ENCODE data around the gene KCNK5. TPM values are rescaled to one million over a fixed set of nuclear protein-coding genes. Genes with fewer than 3 reads are reported as not detected.

KCNK5 gene
- total RNA-seq, 2 experiments from 2014 or later: 25.0 to 25.9 TPM

GRCh38 chr6:39221779-39222641, 7.3 kb downstream of the KCNK5 start:
- peak overlapping the region; percentile 94 for H3K27ac Mint-ChIP-seq
- ChIA-PET POLR2A (interaction anchor here (0.6 to 1.5 kb wide), 3 partner anchors 10 to 74 kb away, joined by 3 to 4 read pairs (median 3); no protein-coding TSS in a partner anchor), CTCF (interaction anchor here (1.7 to 2.4 kb wide), 2 partner anchors 8 to 81 kb away, joined by 5 to 8 read pairs; no protein-coding TSS in a partner anchor)
- peaks cover 3% of the 10 kb centered on the region for H3K9me3 Mint-ChIP-seq
- no peaks in the 10 kb centered on the region for H3K27me3 Mint-ChIP-seq
- peak overlapping the region; percentile 39 for H3K4me3 Mint-ChIP-seq
- no peak for ATAC-seq
- TF ChIP-seq, protein P1, sequence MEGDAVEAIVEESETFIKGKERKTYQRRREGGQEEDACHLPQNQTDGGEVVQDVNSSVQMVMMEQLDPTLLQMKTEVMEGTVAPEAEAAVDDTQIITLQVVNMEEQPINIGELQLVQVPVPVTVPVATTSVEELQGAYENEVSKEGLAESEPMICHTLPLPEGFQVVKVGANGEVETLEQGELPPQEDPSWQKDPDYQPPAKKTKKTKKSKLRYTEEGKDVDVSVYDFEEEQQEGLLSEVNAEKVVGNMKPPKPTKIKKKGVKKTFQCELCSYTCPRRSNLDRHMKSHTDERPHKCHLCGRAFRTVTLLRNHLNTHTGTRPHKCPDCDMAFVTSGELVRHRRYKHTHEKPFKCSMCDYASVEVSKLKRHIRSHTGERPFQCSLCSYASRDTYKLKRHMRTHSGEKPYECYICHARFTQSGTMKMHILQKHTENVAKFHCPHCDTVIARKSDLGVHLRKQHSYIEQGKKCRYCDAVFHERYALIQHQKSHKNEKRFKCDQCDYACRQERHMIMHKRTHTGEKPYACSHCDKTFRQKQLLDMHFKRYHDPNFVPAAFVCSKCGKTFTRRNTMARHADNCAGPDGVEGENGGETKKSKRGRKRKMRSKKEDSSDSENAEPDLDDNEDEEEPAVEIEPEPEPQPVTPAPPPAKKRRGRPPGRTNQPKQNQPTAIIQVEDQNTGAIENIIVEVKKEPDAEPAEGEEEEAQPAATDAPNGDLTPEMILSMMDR (IDR thresholded peaks at IDR 0.05): no peak
- no peak for DNase-seq
- peaks cover 85% of the 10 kb centered on the region for H3K36me3 Mint-ChIP-seq (ENCODE audit: low read depth)
- H3K4me1 Mint-ChIP-seq (ENCODE audit: low read depth): peaks cover 79% of the 10 kb centered on the region
- intact Hi-C loops (cut with micrococcal nuclease): loop anchor here (10.0 kb wide), 1 partner anchor 83 kb away; no protein-coding TSS in a partner anchor

- H3K4me3 Mint-ChIP-seq: no peak overlapping the region
- peak overlapping the region; percentile 12 for H3K27ac Mint-ChIP-seq
- intact Hi-C loops (cut with micrococcal nuclease): loop anchor here (10.0 kb wide), 1 partner anchor 84 kb away; no protein-coding TSS in a partner anchor
- POLR2A ChIA-PET: interaction anchor here (1.5 kb wide), 1 partner anchor 9 kb away, joined by 4 read pairs; no protein-coding TSS in a partner anchor
- peaks cover 3% of the 10 kb centered on the region for H3K9me3 Mint-ChIP-seq
- DNase-seq (no peak), ATAC-seq (no peak)
- CTCF ChIA-PET: interaction anchor here (1.3 to 2.4 kb wide), 3 partner anchors 9 to 89 kb away, joined by 4 to 8 read pairs (median 5); no protein-coding TSS in a partner anchor
- H3K36me3 Mint-ChIP-seq (ENCODE audit: low read depth): peaks cover 85% of the 10 kb centered on the region
- TF ChIP-seq, protein P1 (IDR thresholded peaks at IDR 0.05): no peak
- no peaks in the 10 kb centered on the region for H3K27me3 Mint-ChIP-seq
- peaks cover 73% of the 10 kb centered on the region for H3K4me1 Mint-ChIP-seq (ENCODE audit: low read depth)
Measured at GRCh38 chr6:39221115-39221514, 8.2 kb downstream of the KCNK5 start.

- POLR2A ChIA-PET: no interaction called here
- intact Hi-C loops (cut with micrococcal nuclease): no loop called here
- H3K27ac Mint-ChIP-seq: peak overlapping the region; percentile 67
- CTCF ChIA-PET: interaction anchor here (1.5 to 2.0 kb wide), 2 partner anchors 84 to 91 kb away, joined by 4 to 6 read pairs; no protein-coding TSS in a partner anchor
- no peak overlapping the region for H3K4me3 Mint-ChIP-seq
- ATAC-seq (peak; percentile 53), DNase-seq (no peak)
- H3K36me3 Mint-ChIP-seq (ENCODE audit: low read depth): peaks cover 82% of the 10 kb centered on the region
- no peaks in the 10 kb centered on the region for H3K27me3 Mint-ChIP-seq
- TF ChIP-seq, protein P1 (IDR thresholded peaks at IDR 0.05): no peak
- H3K4me1 Mint-ChIP-seq (ENCODE audit: low read depth): peaks cover 66% of the 10 kb centered on the region
- H3K9me3 Mint-ChIP-seq: peaks cover 3% of the 10 kb centered on the region
Measured at GRCh38 chr6:39218868-39219567, 10.3 kb downstream of the KCNK5 start.

DNA sequence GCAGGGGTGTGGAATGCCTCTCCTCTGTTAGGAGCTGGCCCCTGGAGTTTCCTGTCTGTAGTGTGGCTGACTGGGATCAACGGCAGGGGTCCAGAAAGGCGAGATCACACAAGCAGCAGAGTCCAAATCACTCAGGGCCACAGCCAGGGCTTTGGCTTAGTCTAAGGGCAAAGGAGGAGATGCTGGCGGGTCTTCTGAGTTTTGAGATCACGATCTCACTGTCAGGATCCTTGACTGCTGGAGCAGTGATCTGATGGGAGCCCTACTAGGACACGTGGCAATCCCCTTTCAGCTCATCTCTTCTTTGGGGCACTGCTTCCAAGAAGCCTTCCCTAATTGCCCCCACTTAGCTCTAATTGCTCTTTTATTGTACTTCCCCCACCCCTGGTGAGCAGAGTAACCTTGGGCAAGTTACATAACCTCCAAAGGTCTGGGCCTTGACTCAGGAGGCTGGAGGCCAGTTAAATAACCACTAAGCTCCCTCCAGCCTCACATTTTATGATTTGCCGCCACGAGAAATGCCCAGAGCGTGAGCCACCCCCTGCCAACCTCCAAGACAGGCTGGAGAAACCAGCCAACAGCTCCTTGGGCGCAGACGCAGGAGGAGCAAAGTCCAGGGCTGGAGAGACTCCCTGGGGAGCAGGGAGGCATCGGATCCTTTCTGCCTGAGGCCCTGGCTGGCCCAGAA, 12.0 kb downstream of the KCNK5 start:
- Mint-ChIP-seq H3K9me3 (no peaks in the 10 kb centered on the region), H3K4me3 (no peak overlapping the region), H3K36me3 (ENCODE audit: low read depth) (peaks cover 77% of the 10 kb centered on the region), H3K4me1 (ENCODE audit: low read depth) (peaks cover 50% of the 10 kb centered on the region), H3K27me3 (no peaks in the 10 kb centered on the region), H3K27ac (no peak overlapping the region)
- ChIA-PET POLR2A (interaction anchor here (1.4 kb wide), 1 partner anchor 9 kb away, joined by 3 read pairs; no protein-coding TSS in a partner anchor), CTCF (interaction anchor here (0.8 to 1.5 kb wide), 4 partner anchors 9 to 93 kb away, joined by 3 to 5 read pairs (median 4); partner anchors contain the start of gene KCNK5)
- TF ChIP-seq, protein P1 (IDR thresholded peaks at IDR 0.05): no peak
- ATAC-seq (no peak), DNase-seq (no peak)
- intact Hi-C loops (cut with micrococcal nuclease): no loop called here

All from activated CD8-positive, alpha-beta T cell treated with anti-CD3 and anti-CD28 coated beads for 36 hours (primary cell).